Sigmoid colon (tissue), 4 donors: Measurements from ENCODE around the gene KIF26A.

Experiments
- EP300 ChIP-seq, 4 donors: sonication (generic); formaldehyde crosslinking; IDR thresholded peaks; one replicate each; pipeline ENCODE4 v1.6.1; 2017; ENCODE audit warnings: antibody characterized with exemption in 4 of 4
- POLR2AphosphoS5 ChIP-seq, 4 donors: sonication (generic); formaldehyde crosslinking; IDR thresholded peaks; one replicate each; pipeline ENCODE4 v1.6.1; 2017; ENCODE audit warnings: antibody characterized with exemption in 4 of 4
- TF ChIP-seq, protein P1 (sequence below), 4 experiments: fragments of 450-650 bp in 3 of 4; fragments of 200-600 bp in 1 of 4; IDR thresholded peaks; one replicate each; pipeline ENCODE4 v1.5.1; 2016 to 2019; ENCODE audit warnings: antibody characterized with exemption in 4 of 4, mild to moderate bottlenecking in 3 of 4, moderate library complexity in 2 of 4

DNA sequence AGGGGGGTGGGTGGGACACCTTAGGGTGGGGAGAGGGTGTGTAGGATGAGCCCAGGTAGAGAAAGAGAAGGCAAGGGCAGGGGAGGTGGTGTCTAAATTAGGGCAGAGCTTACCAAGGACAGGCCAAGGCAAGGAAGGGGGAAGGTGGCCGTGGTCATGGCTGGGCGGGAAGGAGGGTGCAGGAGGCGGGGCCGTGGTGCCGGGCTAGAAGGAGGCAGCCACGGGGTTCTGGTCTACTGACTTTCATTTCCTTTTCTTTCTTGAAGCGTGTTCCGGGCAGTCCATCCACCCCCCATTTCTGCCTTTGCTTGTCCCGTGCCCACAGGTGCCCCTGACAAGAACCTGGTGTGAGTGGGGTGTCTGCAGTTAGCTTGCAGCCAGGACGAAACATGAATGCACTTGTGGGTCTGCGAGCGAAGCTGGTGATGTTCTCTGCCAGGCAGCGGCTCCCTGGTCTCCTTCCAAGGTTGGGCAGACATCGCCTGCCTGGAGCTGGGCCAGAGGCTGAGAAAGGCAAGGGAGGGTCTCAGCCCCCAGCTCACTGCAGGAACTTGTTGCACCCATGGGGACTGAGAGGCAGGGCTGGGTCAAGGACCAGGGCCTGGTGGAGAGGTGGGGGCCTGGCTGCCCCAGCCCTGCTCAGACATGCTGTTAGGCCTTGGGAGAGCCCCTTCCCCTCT, 58.2 kb downstream of the KIF26A start:
- TF ChIP-seq EP300 (IDR thresholded peaks at IDR 0.05): no peak
- TF ChIP-seq, protein P1, sequence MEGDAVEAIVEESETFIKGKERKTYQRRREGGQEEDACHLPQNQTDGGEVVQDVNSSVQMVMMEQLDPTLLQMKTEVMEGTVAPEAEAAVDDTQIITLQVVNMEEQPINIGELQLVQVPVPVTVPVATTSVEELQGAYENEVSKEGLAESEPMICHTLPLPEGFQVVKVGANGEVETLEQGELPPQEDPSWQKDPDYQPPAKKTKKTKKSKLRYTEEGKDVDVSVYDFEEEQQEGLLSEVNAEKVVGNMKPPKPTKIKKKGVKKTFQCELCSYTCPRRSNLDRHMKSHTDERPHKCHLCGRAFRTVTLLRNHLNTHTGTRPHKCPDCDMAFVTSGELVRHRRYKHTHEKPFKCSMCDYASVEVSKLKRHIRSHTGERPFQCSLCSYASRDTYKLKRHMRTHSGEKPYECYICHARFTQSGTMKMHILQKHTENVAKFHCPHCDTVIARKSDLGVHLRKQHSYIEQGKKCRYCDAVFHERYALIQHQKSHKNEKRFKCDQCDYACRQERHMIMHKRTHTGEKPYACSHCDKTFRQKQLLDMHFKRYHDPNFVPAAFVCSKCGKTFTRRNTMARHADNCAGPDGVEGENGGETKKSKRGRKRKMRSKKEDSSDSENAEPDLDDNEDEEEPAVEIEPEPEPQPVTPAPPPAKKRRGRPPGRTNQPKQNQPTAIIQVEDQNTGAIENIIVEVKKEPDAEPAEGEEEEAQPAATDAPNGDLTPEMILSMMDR (IDR thresholded peaks at IDR 0.05): no peak
- TF ChIP-seq POLR2AphosphoS5 (IDR thresholded peaks at IDR 0.05): no peak
